SK-N-MC (cell line): ENCODE measurements around the gene CYFIP1.

ENCODE experiments used
- DNase-seq: peaks from one replicate; pipeline ENCODE4 v3.0.0-alpha.2; 2011; ENCODE audit warnings: low read depth, low spot score
- H3K27ac ChIP-seq: fragments of 200-600 bp; sonication (generic); 2 replicates; pipeline ENCODE4 v1.5.1; 2016; ENCODE audit warnings: mixed run types
- H3K36me3 ChIP-seq: fragments of 200-600 bp; sonication (generic); 2 replicates; pipeline ENCODE4 v1.6.1; 2017; ENCODE audit warnings: antibody characterized with exemption, low read length, mixed read lengths; ENCODE audit not compliant: insufficient read depth
- H3K4me3 ChIP-seq: fragments of 200-600 bp; sonication (generic); 2 replicates; pipeline ENCODE4 v1.5.1; 2016
- H3K9ac ChIP-seq: fragments of 200-600 bp; sonication (generic); 2 replicates; pipeline ENCODE4 v1.8.0; 2017; ENCODE audit warnings: mixed run types, mixed read lengths; ENCODE audit not compliant: insufficient read length
- H3K9me3 ChIP-seq: fragments of 200-600 bp; sonication (generic); 2 replicates; pipeline ENCODE4 v1.6.1; 2017; ENCODE audit warnings: low read depth, mild to moderate bottlenecking, antibody characterized with exemption, low read length, moderate library complexity, mixed read lengths
- EZH2 ChIP-seq: fragments of 200-600 bp; sonication (generic); IDR thresholded peaks from one replicate; pipeline ENCODE4 v1.6.1; 2017; ENCODE audit warnings: antibody characterized with exemption
- FOXP2 ChIP-seq: optimal IDR thresholded peaks from 2 replicates; pipeline ENCODE3; 2011; ENCODE audit warnings: mild to moderate bottlenecking, moderate library complexity; ENCODE audit not compliant: insufficient read depth; ENCODE audit errors: extremely low read length, control extremely low read depth
- POLR2AphosphoS5 ChIP-seq: IDR thresholded peaks from 2 replicates; pipeline ENCODE4 v1.6.1; 2012; ENCODE audit warnings: mild to moderate bottlenecking, low read depth, low read length, borderline replicate concordance

The CYFIP1 gene

GRCh38 chr15:22889146-22889818, 90.9 kb downstream of the CYFIP1 start:
- Histone ChIP-seq H3K36me3 (peaks cover 6% of the 10 kb centered on the region), H3K9me3 (no peaks in the 10 kb centered on the region), H3K9ac (no peak overlapping the region), H3K4me3 (no peak overlapping the region), H3K27ac (no peak overlapping the region)
- DNase-seq: no peak
- TF ChIP-seq FOXP2 (no peak), EZH2 (no peak), POLR2AphosphoS5 (no peak)

DNA sequence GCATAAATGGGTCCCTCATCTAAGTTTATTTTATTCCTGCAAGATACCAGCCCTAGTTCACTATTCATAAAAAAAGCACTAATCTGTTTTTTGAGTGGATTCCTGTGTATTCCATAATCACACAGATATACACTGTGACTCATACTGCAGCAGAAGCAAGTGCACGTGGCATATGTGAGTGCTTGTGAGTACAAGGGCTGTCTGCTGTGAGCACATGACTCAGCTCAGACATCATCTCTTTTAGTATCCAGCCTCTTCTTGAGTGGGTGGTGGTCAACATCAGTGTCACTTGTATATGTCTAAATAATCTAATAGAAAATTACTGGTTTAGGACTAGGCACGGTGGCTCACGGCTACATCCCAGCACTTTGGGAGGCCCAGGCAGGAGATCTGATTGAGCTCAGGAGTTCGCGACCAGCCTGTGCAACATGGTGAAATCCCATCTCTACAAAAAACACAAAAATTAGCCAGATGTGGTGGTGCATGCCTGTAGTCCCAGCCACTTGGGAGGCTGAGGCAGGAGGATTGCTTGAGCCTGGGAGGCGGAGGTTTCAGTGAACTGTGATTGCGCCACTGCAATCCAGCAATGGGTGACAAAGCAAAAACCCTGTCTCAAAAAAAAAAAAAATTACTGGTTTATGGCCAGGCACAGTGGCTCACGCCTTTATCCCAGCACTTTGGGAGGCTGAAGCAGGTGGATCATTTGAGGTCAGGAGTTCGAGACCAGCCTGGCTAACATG, 91.9 kb downstream of the CYFIP1 start:
- no peak for DNase-seq
- Histone ChIP-seq H3K4me3 (no peak overlapping the region), H3K9me3 (no peaks in the 10 kb centered on the region), H3K9ac (no peak overlapping the region), H3K27ac (no peak overlapping the region), H3K36me3 (peaks cover 6% of the 10 kb centered on the region)
- no peak for TF ChIP-seq FOXP2
- TF ChIP-seq POLR2AphosphoS5: no peak
- no peak for TF ChIP-seq EZH2

- DNase-seq: no peak
- H3K9ac ChIP-seq: no peak overlapping the region
Measured at GRCh38 chr15:22887157-22887951, 92.8 kb downstream of the CYFIP1 start.

DNA sequence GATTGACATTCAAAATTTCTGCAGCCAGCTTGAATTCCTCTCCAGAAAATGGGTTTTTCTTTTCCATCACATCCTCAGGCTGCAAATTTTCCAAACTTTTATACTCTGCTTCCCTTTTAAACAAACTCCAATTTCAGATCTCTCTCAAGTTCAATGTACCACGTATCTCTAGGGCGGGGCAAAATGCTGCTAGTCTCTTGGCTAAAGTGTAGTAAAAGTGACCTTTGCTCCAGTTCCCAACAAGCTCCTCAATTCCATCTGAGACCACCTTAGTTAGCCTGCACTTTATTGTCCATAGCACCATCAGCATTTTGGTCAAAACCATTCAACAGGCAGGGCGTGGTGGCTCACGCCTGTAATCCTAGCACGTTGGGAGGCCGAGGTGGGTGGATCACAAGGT, 95.0 kb downstream of the CYFIP1 start:
- no peak overlapping the region for H3K27ac ChIP-seq
- TF ChIP-seq POLR2AphosphoS5 (no peak), FOXP2 (no peak), EZH2 (no peak)
- DNase-seq: no peak
- H3K9me3 ChIP-seq: no peaks in the 10 kb centered on the region
- H3K36me3 ChIP-seq: peaks cover 23% of the 10 kb centered on the region
- H3K9ac ChIP-seq: no peak overlapping the region
- H3K4me3 ChIP-seq: no peak overlapping the region

More at GRCh38 chr15:22887157-22887951, 92.8 kb downstream of the CYFIP1 start:
- Histone ChIP-seq H3K9me3 (no peaks in the 10 kb centered on the region), H3K27ac (no peak overlapping the region), H3K4me3 (no peak overlapping the region), H3K36me3 (peaks cover 14% of the 10 kb centered on the region)
- TF ChIP-seq EZH2: no peak
- TF ChIP-seq POLR2AphosphoS5: no peak
- TF ChIP-seq FOXP2: no peak

- Histone ChIP-seq H3K27ac (no peak overlapping the region), H3K36me3 (peaks cover 23% of the 10 kb centered on the region), H3K9ac (no peak overlapping the region), H3K4me3 (no peak overlapping the region), H3K9me3 (no peaks in the 10 kb centered on the region)
- TF ChIP-seq FOXP2 (no peak), EZH2 (no peak), POLR2AphosphoS5 (no peak)
- DNase-seq: no peak
Measured at GRCh38 chr15:22884344-22884743, 95.8 kb downstream of the CYFIP1 start.

DNA sequence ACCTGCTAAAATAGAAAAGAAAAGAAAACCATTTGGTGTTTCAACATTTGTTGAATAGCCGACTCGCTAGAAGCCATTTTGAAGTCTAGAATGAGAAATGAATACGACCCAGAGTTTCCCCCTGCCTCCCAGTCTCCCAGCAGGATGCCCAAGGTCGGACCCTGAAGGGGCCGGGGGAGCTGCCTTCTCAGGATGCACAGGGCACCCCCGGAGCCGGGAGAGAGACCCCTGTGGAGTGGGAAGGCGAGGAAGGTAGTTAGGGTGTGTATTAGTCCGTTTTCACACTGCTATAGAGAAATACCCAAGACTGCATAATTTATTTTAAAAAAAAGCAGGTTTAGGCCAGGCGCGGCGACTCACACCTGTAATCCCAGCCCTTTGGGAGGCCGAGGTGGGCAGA, 97.0 kb downstream of the CYFIP1 start:
- TF ChIP-seq POLR2AphosphoS5: no peak
- TF ChIP-seq EZH2: no peak
- no peak for TF ChIP-seq FOXP2
- no peak overlapping the region for H3K4me3 ChIP-seq
- H3K36me3 ChIP-seq: peaks cover 23% of the 10 kb centered on the region
- H3K9ac ChIP-seq: no peak overlapping the region
- no peaks in the 10 kb centered on the region for H3K9me3 ChIP-seq
- H3K27ac ChIP-seq: no peak overlapping the region
- DNase-seq: no peak

DNA sequence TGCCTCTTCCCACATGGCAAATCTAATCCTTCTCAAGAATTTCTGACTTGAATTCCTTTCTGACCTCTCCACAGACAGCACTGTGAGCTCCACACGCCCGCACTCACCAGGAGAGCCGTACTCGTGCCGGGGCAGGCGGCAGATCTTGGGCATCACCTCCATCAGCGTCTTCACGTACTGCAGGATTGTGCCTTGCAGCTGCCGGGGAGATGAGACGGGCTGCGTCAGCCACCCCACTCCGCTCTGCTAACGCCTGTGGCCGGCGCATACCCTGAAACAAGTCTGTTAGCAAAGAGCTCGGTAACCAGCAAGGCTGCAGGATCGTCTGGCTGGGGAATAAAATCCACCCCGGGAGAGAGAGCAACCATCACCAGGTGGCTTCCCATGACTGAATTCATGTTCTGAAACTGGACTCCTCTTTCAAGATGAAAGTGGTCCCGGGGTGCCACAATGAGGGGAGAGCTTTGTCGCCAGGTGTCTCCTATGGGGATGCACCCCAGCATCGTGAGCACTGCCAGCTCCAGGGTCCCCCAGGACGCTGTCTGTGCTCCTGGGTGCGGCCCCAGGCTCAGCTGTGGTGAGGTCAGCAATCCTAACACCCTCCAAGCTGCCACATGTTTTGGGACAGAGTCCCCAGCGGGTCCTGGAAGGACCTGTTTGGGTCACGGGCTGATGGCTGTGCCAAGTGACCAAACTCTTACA, 98.3 kb downstream of the CYFIP1 start:
- DNase-seq: no peak
- H3K4me3 ChIP-seq: no peak overlapping the region
- peaks cover 21% of the 10 kb centered on the region; the same call in 1 of the 2 replicates for H3K36me3 ChIP-seq
- H3K9me3 ChIP-seq: no peaks in the 10 kb centered on the region
- no peak overlapping the region for H3K27ac ChIP-seq
- no peak overlapping the region for H3K9ac ChIP-seq
- TF ChIP-seq EZH2 (no peak), POLR2AphosphoS5 (no peak), FOXP2 (no peak)
